22Rv1 (cell line): ENCODE data around the gene GPA33.

ENCODE experiments used
- CTCF ChIP-seq: fragments of 450-650 bp; IDR thresholded peaks from 2 replicates; pipeline ENCODE4 v1.5.1; 2017; ENCODE audit warnings: mild to moderate bottlenecking
- ZFX ChIP-seq: fragments of 450-650 bp; IDR thresholded peaks from 2 replicates; pipeline ENCODE4 v1.6.1; 2017; ENCODE audit warnings: antibody characterized with exemption, borderline replicate concordance

GRCh38 chr1:167077868-167078210 lies 12.3 kb downstream of the GPA33 start:
- TF ChIP-seq CTCF (no peak), ZFX (no peak)
